Astrocyte of the cerebellum (primary cell): Measurements from ENCODE around the gene DNAH5.
"Not testable (repeated sequence)": the region's sequence is repeated elsewhere in the genome, so short reads cannot be mapped to it uniquely, and the experiment has no call there.

Experiments
- DNase-seq: peaks from one replicate; pipeline ENCODE4 v3.0.0-alpha.2; 2011; ENCODE audit warnings: low read depth
- H3K4me3 ChIP-seq: 2 replicates; pipeline ENCODE4 v1.5.1; 2011; ENCODE audit warnings: mild to moderate bottlenecking, low read depth, low read length, moderate library complexity
- in situ Hi-C: cut with HindIII; loops from 2 replicates; pipeline ENCODE4 v1.10.0; 2017; ENCODE audit warnings: low sequenced_read_pairs
- TF ChIP-seq, protein P1 (sequence below): IDR thresholded peaks from 2 replicates; pipeline ENCODE4 v1.5.1; 2012; ENCODE audit warnings: low read length, low read depth, moderate library complexity, mild to moderate bottlenecking; ENCODE audit errors: missing control alignments

The DNAH5 gene

DNA sequence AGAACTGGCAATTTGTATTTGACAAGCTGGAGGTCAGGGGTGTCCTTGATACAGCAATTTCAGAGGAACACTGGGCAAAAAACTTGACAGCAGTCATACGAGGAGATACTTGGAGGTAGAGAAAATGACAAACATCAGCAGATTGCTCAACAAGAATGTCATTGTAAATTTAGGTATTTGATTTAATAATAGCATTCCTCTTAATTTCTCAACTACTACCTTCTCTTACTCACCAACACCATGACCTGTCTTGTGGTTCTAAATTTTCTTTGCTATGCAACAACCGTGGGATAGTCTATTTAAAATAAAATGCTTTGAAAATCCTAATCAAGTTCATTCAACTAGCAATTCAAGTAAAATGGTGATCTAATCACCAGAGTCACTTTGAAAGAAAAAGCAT, 128.4 kb downstream of the DNAH5 start:
- TF ChIP-seq, protein P1, sequence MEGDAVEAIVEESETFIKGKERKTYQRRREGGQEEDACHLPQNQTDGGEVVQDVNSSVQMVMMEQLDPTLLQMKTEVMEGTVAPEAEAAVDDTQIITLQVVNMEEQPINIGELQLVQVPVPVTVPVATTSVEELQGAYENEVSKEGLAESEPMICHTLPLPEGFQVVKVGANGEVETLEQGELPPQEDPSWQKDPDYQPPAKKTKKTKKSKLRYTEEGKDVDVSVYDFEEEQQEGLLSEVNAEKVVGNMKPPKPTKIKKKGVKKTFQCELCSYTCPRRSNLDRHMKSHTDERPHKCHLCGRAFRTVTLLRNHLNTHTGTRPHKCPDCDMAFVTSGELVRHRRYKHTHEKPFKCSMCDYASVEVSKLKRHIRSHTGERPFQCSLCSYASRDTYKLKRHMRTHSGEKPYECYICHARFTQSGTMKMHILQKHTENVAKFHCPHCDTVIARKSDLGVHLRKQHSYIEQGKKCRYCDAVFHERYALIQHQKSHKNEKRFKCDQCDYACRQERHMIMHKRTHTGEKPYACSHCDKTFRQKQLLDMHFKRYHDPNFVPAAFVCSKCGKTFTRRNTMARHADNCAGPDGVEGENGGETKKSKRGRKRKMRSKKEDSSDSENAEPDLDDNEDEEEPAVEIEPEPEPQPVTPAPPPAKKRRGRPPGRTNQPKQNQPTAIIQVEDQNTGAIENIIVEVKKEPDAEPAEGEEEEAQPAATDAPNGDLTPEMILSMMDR: no peak
- H3K4me3 ChIP-seq: no peak overlapping the region
- no peak for DNase-seq
- in situ Hi-C loops: no loop called here

DNA sequence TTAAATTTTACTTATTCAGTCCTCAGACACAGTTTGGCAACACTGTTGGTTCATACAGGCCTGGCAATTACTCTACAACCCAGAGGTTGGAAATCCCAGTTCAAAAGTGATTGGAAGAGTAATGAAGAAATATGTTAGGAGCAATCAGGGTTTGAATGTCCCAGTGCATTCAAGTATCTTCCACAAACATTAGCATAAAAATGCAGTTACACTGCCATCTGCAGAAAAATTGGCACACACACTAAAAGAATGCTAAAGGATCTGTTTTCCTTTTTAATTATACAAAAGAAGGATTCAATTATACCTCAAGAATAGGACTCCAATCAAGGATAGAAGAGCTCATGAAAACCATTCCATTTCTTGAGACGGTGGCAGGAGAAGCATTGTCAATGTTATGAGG, 130.2 kb downstream of the DNAH5 start:
- TF ChIP-seq, protein P1: no peak
- DNase-seq: no peak
- in situ Hi-C loops: no loop called here
- H3K4me3 ChIP-seq: no peak overlapping the region

DNA sequence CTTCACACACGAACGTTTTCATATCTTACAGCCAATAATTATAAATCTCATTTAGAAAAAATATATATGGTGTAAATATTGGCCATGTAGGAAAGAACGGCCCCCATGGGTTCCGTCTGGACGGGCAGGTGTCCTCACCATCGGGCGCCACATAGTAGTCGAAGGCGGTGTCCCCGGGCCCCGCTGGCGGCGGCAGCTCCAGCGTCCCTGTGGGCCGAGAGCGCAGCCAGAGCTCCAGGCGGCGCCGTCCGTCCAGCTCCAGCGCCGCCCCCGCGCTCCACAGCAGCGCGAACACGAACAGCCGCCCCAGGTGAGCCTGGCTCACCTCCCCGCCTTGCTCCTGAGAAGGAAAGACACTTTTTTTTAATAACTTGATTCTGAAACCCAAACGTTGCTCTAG, 134.6 kb downstream of the DNAH5 start:
- no peak overlapping the region for H3K4me3 ChIP-seq
- in situ Hi-C loops: no loop called here
- TF ChIP-seq, protein P1: no peak
- no peak for DNase-seq

DNA sequence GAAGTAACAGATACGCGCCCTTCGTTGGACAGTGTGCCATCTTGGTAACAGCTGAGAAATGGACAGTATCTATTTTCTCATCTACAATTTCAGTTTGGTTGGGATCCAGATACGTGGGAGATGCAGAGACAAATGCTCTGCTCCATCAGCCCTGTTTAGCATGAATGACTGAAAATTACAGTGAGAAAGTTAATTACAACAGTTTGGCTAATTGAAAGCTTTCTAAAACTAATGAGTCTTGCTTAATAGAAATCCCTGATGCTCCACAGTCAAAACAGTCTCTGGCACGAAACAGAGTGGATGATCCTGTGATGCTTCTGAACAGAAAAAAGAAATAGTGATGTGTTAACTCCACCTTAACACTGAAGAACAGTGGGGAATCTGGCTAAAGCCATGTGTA, 140.2 kb downstream of the DNAH5 start:
- no peak for DNase-seq
- TF ChIP-seq, protein P1: no peak
- in situ Hi-C loops: no loop called here

DNA sequence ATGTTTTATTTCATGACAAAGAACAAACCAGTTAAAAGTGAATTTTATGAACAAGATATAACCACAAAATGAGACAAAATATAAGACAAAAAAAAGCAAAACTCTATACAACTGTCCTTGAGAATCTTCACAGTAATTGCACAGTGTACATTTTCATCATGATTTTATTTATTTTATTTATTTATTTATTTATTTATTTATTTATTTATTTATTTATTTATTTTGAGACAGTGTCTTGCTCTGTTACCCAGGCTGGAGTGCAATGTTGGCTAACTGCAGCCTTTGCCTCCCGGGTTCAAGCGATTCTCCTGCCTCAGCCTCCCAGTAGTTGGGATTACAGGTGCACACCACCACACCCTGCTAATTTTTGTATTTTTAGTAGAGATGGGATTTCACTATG, 145.9 kb downstream of the DNAH5 start:
- DNase-seq, in situ Hi-C loops, H3K4me3 ChIP-seq: not testable (repeated sequence)

More for the DNA sequence above, 140.2 kb downstream of the DNAH5 start:
- H3K4me3 ChIP-seq: no peak overlapping the region

DNA sequence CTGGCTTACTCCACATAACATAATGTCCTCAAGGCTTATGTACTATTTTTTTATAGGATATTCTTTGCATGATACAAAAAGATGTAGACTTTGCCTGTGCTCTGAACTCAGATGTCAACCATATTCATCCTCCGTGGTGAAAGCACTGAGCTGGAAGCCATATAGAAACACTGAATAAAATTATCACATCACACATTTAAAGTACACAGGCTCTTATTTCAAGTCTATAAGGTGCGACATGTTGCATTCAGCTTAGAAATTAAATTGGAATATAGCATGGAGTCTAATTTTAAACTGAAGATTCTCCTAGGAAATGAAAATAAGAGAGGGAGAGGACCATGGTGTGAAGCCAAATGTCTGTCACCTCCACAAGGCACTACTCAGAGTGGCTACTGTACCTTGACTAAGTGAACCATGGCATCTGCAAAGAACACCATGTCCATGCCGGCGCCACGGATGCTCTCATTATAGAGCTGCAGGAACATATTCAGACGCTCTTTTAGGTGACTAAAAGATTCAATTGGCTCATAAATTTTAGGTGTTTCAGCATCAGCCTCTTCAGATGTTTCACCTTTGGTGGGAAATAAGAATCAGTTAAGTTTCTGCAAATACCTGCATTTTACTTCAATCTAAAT, 158.6 kb downstream of the DNAH5 start:
- H3K4me3 ChIP-seq: no peak overlapping the region
- DNase-seq: no peak
- in situ Hi-C loops: no loop called here
- TF ChIP-seq, protein P1: no peak

DNA sequence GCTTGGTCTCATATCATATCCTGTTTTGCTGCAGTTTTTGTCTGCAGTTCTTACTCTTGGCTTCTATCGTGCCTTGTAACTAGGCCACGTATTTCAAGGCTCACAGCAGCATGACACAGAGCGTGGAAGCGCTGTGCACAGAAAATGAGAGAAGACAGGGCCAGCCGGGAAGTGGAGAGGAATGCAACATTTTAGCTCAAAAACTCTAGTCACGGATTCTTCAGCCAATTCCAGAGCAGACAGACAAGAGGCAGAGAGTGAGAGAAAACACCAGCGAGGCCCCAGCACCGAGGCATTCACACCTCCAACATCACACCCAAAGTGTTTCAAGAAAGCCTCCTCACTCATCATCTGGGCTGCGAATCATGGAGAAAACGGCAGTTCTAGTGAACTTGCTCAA, 160.8 kb downstream of the DNAH5 start:
- DNase-seq: no peak
- in situ Hi-C loops: no loop called here
- TF ChIP-seq, protein P1: no peak
- no peak overlapping the region for H3K4me3 ChIP-seq
